ENCODE data around the gene ATP6AP1.

DNA sequence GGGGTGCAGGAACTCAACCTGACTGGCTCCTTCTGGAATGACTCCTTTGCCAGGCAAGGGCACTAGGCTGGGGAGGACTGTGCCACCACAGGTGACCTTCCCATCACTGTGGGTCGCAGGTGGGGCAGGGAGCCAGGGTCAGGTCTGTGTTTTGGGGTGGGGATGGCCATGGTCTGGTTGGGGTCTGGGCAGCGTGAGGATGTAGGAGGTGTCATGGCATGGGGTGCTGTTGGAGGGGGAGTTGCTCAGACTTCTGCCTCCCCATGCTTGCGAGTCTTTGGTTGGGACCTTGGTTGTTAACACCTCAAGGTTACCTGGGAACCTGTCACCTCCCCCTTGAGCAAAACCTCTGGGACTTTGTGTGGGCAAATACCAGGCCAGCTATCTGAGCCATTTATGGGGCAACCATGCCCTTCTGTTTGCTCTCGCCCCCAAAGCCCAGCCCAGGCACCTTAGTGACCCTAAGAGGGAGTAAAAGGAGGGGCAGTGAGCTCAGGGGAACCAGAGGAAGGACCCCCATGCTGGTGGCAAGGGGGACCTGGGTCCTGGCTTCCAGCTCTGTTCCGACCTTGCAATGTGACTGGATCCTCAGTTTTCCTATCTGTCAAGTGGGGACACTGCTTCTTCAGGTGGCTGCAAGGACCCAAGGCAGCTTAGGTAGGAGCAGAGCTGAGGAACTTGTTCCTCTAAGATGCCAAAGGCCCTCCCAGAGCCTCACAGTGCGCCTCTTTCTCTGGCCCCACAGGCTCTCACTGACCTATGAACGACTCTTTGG, 6.1 kb downstream of the ATP6AP1 start:
- TF ChIP-seq, protein P1, sequence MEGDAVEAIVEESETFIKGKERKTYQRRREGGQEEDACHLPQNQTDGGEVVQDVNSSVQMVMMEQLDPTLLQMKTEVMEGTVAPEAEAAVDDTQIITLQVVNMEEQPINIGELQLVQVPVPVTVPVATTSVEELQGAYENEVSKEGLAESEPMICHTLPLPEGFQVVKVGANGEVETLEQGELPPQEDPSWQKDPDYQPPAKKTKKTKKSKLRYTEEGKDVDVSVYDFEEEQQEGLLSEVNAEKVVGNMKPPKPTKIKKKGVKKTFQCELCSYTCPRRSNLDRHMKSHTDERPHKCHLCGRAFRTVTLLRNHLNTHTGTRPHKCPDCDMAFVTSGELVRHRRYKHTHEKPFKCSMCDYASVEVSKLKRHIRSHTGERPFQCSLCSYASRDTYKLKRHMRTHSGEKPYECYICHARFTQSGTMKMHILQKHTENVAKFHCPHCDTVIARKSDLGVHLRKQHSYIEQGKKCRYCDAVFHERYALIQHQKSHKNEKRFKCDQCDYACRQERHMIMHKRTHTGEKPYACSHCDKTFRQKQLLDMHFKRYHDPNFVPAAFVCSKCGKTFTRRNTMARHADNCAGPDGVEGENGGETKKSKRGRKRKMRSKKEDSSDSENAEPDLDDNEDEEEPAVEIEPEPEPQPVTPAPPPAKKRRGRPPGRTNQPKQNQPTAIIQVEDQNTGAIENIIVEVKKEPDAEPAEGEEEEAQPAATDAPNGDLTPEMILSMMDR (IDR thresholded peaks at IDR 0.05), result no peak
- TF ChIP-seq POLR2A (IDR thresholded peaks at IDR 0.05), result no peak
